ENCODE measurements around the gene HPSE.

GRCh38 chr4:83326546-83326945, 8.1 kb downstream of the HPSE start:
- no peak for TF ChIP-seq CTCF (IDR thresholded peaks at IDR 0.05)
- TF ChIP-seq POLR2AphosphoS5 (IDR thresholded peaks at IDR 0.05; ENCODE audit: low read depth, low read length) = no peak
- no peak for TF ChIP-seq REST (IDR thresholded peaks at IDR 0.05; ENCODE audit: insufficient read depth in 1 of 2, low read depth in 2 of 2, low read length in 1 of 2)

Data from Panc1 (cell line).